Measurements from ENCODE around the gene CDADC1.
"Not testable (repeated sequence)": the region's sequence is repeated elsewhere in the genome, so short reads cannot be mapped to it uniquely, and the experiment has no call there.

Gene CDADC1

GRCh38 chr13:49319951-49320350, 72.2 kb downstream of the CDADC1 start:
- DNase-seq = no peak

GRCh38 chr13:49320975-49321374, 73.2 kb downstream of the CDADC1 start:
- no peak for DNase-seq

GRCh38 chr13:49322702-49323101, 75.0 kb downstream of the CDADC1 start:
- DNase-seq = no peak

- no peak for DNase-seq
Observed at GRCh38 chr13:49323344-49323743, 75.6 kb downstream of the CDADC1 start.

GRCh38 chr13:49326222-49326917, 78.6 kb downstream of the CDADC1 start:
- DNase-seq = no peak

GRCh38 chr13:49327145-49327544, 79.4 kb downstream of the CDADC1 start:
- not testable (repeated sequence) for DNase-seq

GRCh38 chr13:49329831-49330545, 82.3 kb downstream of the CDADC1 start:
- no peak for DNase-seq

GRCh38 chr13:49330546-49330864, 82.8 kb downstream of the CDADC1 start:
- no peak for DNase-seq

- no peak for DNase-seq
Observed at GRCh38 chr13:49336655-49337054, 88.9 kb downstream of the CDADC1 start.

GRCh38 chr13:49340161-49340560, 92.4 kb downstream of the CDADC1 start:
- DNase-seq = no peak

- no peak for DNase-seq
Observed at GRCh38 chr13:49341517-49341916, 93.8 kb downstream of the CDADC1 start.

- no peak for DNase-seq
Observed at GRCh38 chr13:49341941-49342340, 94.2 kb downstream of the CDADC1 start.

GRCh38 chr13:49342454-49342853, 94.7 kb downstream of the CDADC1 start:
- DNase-seq = no peak

Measured in NCI-H69 (cell line).